IPS DF 4.7 (cell line): ENCODE measurements around the gene TNRC18.

Experiments used
- DNase-seq: peaks from one replicate; pipeline ENCODE4 v3.0.0-alpha.2; 2013; ENCODE audit warnings: low spot score; ENCODE audit errors: extremely low read depth

The TNRC18 gene

GRCh38 chr7:5404421-5404826 is 19.2 kb downstream of the TNRC18 start:
- no peak for DNase-seq

- no peak for DNase-seq
These were observed 20.2 kb downstream of the TNRC18 start for GRCh38 chr7:5403442-5403841.

GRCh38 chr7:5397736-5398135 is 25.9 kb downstream of the TNRC18 start:
- DNase-seq: no peak

GRCh38 chr7:5396999-5397663 is 26.5 kb downstream of the TNRC18 start:
- no peak for DNase-seq

GRCh38 chr7:5396542-5396941 is 27.1 kb downstream of the TNRC18 start:
- no peak for DNase-seq

- no peak for DNase-seq
These were observed 28.4 kb downstream of the TNRC18 start for GRCh38 chr7:5395246-5395645.

GRCh38 chr7:5394264-5395105 is 29.1 kb downstream of the TNRC18 start:
- no peak for DNase-seq

GRCh38 chr7:5393748-5394147 is 29.9 kb downstream of the TNRC18 start:
- no peak for DNase-seq

- no peak for DNase-seq
These were observed 30.3 kb downstream of the TNRC18 start for GRCh38 chr7:5393328-5393727.

- DNase-seq: no peak
These were observed 32.7 kb downstream of the TNRC18 start for GRCh38 chr7:5390918-5391317.

GRCh38 chr7:5388905-5389433 is 34.7 kb downstream of the TNRC18 start:
- DNase-seq: no peak

GRCh38 chr7:5388273-5388901 is 35.2 kb downstream of the TNRC18 start:
- no peak for DNase-seq

- DNase-seq: no peak
These were observed 35.9 kb downstream of the TNRC18 start for GRCh38 chr7:5387711-5388245.

- no peak for DNase-seq
These were observed 39.0 kb downstream of the TNRC18 start for GRCh38 chr7:5384618-5385017.

- DNase-seq: no peak
These were observed 40.1 kb downstream of the TNRC18 start for GRCh38 chr7:5383314-5384098.

- no peak for DNase-seq
These were observed 41.2 kb downstream of the TNRC18 start for GRCh38 chr7:5382281-5382892.

GRCh38 chr7:5381071-5381772 is 42.4 kb downstream of the TNRC18 start:
- DNase-seq: no peak

GRCh38 chr7:5380350-5381070 is 43.1 kb downstream of the TNRC18 start:
- no peak for DNase-seq

GRCh38 chr7:5379546-5379945 is 44.1 kb downstream of the TNRC18 start:
- no peak for DNase-seq
